ENCODE measurements around the gene CEP70.

DNA sequence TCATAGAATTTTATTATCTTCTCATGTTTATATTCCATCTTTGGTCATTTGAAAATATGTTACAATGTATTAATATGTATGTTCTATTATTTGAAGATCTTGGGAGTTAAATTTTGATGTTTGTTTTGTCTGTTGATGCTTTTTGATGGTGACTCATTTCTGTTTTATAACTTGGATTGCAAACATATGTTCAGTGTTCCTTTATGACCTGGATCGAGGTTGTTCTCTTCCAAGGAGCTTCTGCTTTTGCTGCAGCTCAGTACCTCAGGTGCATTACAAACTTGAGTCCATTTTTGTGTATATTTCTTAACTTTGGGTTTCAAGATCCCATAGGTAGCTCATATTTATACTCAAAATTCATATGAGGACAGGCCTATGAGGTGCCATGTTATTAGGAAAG, 122.6 kb downstream of the CEP70 start:
- TF ChIP-seq POLR2A (IDR thresholded peaks at IDR 0.05; ENCODE audit: low read depth, low read length), result no peak
- no peak for TF ChIP-seq POLR2AphosphoS5 (IDR thresholded peaks at IDR 0.05; ENCODE audit: low read depth, low read length)
- no peak for TF ChIP-seq SPI1 (IDR thresholded peaks at IDR 0.05; ENCODE audit: low read depth, low read length)
- TF ChIP-seq TAF1 (IDR thresholded peaks at IDR 0.05; ENCODE audit: low read depth, low read length), result no peak
- TF ChIP-seq POU2F2 (IDR thresholded peaks at IDR 0.05; ENCODE audit: low read depth, low read length), result no peak
- TF ChIP-seq PAX5 (IDR thresholded peaks at IDR 0.05; ENCODE audit: insufficient read depth, low read length, severe bottlenecking), result no peak
